Astrocyte (in vitro differentiated cells and primary cell): ENCODE results near the gene LDB1. TPM values are rescaled to one million over a fixed set of nuclear protein-coding genes. Genes with fewer than 3 reads are reported as not detected.

ENCODE experiments used
- DNase-seq: peaks from one replicate; pipeline ENCODE4 v3.0.0-alpha.2; 2010; ENCODE audit warnings: low read depth
- FAIRE-seq: peaks from 2 replicates; lab custom pipeline; 2011; peaks lifted over from hg19 to GRCh38; lab: Jason Lieb, UNC
- H2AFZ ChIP-seq: 2 replicates; pipeline ENCODE4 v1.6.0; 2012; ENCODE audit warnings: low read depth, low read length, inconsistent platforms
- H3K27ac ChIP-seq: 2 replicates; pipeline ENCODE4 v1.5.1; 2011; ENCODE audit warnings: low read depth, low read length, inconsistent platforms
- H3K27me3 ChIP-seq: 2 replicates; pipeline ENCODE4 v1.6.0; 2011; ENCODE audit warnings: low read length, inconsistent platforms; ENCODE audit not compliant: insufficient read depth
- H3K36me3 ChIP-seq: 2 replicates; pipeline ENCODE4 v1.5.1; 2011; ENCODE audit warnings: low read length, inconsistent platforms; ENCODE audit not compliant: insufficient read depth
- H3K4me1 ChIP-seq: 2 replicates; pipeline ENCODE4 v1.5.1; 2011; ENCODE audit warnings: low read length, inconsistent platforms; ENCODE audit not compliant: insufficient read depth
- H3K4me2 ChIP-seq: 2 replicates; pipeline ENCODE4 v1.6.0; 2012; ENCODE audit warnings: low read length, inconsistent platforms
- H3K4me3 ChIP-seq: 2 replicates; pipeline ENCODE4 v1.5.1; 2011; ENCODE audit warnings: low read depth, mild to moderate bottlenecking, low read length, inconsistent platforms; ENCODE audit not compliant: insufficient read depth
- H3K79me2 ChIP-seq: 2 replicates; pipeline ENCODE4 v1.6.0; 2012; ENCODE audit warnings: mild to moderate bottlenecking, low read length, inconsistent platforms; ENCODE audit not compliant: insufficient read depth
- H3K9ac ChIP-seq: 2 replicates; pipeline ENCODE4 v1.6.0; 2012; ENCODE audit warnings: mild to moderate bottlenecking, low read length, inconsistent platforms
- H3K9me3 ChIP-seq: 2 replicates; pipeline ENCODE4 v1.5.1; 2012; ENCODE audit warnings: low read depth, mild to moderate bottlenecking, low read length, inconsistent platforms; ENCODE audit not compliant: insufficient read depth
- H4K20me1 ChIP-seq: 2 replicates; pipeline ENCODE4 v1.6.0; 2012; ENCODE audit warnings: low read length, inconsistent platforms; ENCODE audit not compliant: insufficient read depth
- H3K27ac Mint-ChIP-seq: one replicate; pipeline ENCODE4 v1.8.0; 2021; ENCODE audit warnings: mild to moderate bottlenecking, mixed read lengths; ENCODE audit not compliant: unreplicated experiment
- H3K27me3 Mint-ChIP-seq: one replicate; pipeline ENCODE4 v1.8.0; 2021; ENCODE audit warnings: low read depth, mixed read lengths; ENCODE audit not compliant: unreplicated experiment
- H3K36me3 Mint-ChIP-seq: one replicate; pipeline ENCODE4 v1.8.0; 2021; ENCODE audit warnings: low read depth, mixed read lengths; ENCODE audit not compliant: unreplicated experiment
- H3K4me1 Mint-ChIP-seq: one replicate; pipeline ENCODE4 v1.8.0; 2021; ENCODE audit warnings: low read depth, mixed read lengths; ENCODE audit not compliant: unreplicated experiment
- H3K4me3 Mint-ChIP-seq: one replicate; pipeline ENCODE4 v1.8.0; 2021; ENCODE audit warnings: mild to moderate bottlenecking, moderate library complexity, mixed read lengths; ENCODE audit not compliant: unreplicated experiment
- H3K9me3 Mint-ChIP-seq: one replicate; pipeline ENCODE4 v1.8.0; 2021; ENCODE audit warnings: mild to moderate bottlenecking, mixed read lengths; ENCODE audit not compliant: unreplicated experiment
- CTCF ChIP-seq: IDR thresholded peaks from 2 replicates; pipeline ENCODE4 v1.5.1; 2011; ENCODE audit warnings: low read depth, mild to moderate bottlenecking, inconsistent platforms, low read length, moderate library complexity; ENCODE audit not compliant: insufficient read depth
- EZH2 ChIP-seq: IDR thresholded peaks from 2 replicates; pipeline ENCODE4 v1.6.1; 2012; ENCODE audit warnings: mild to moderate bottlenecking, low read length, inconsistent platforms; ENCODE audit not compliant: insufficient read depth
- total RNA-seq: library from RNA; stranded (reverse); gene quantifications from 2 replicates; pipeline ENCODE4 v1.2.1, GENCODE V29; 2021

LDB1 gene
- total RNA-seq, 1 donor from 2014 or later, result 134 TPM

- Mint-ChIP-seq H3K4me1 (peaks cover 27% of the 10 kb centered on the region), H3K4me3 (peak overlapping the region; percentile 99), H3K36me3 (peaks cover 7% of the 10 kb centered on the region), H3K27ac (peak overlapping the region; percentile 98), H3K9me3 (no peaks in the 10 kb centered on the region), H3K27me3 (no peaks in the 10 kb centered on the region)
- TF ChIP-seq EZH2 (no peak), CTCF (no peak)
- Histone ChIP-seq H3K27me3 (no peaks in the 10 kb centered on the region), H3K79me2 (peaks cover 58% of the 10 kb centered on the region), H3K9me3 (no peaks in the 10 kb centered on the region), H2AFZ (peak overlapping the region; percentile 42), H4K20me1 (peaks cover 50% of the 10 kb centered on the region), H3K27ac (peak overlapping the region; percentile 89), H3K4me1 (peaks cover 22% of the 10 kb centered on the region), H3K36me3 (peaks cover 12% of the 10 kb centered on the region), H3K9ac (peak overlapping the region; percentile 94), H3K4me2 (peak overlapping the region; percentile 94), H3K4me3 (peak overlapping the region; percentile 97)
- DNase-seq, result peak; percentile 54
- no peak for FAIRE-seq
These were observed 13.4 kb upstream of the LDB1 start for GRCh38 chr10:102133373-102134195.

- peak within 1 kb of the TSS; percentile 97 for H3K4me3 ChIP-seq
- Mint-ChIP-seq H3K27ac (peak within 1 kb of the TSS; percentile 98), H3K4me1 (peaks cover 33% of the 10 kb centered on the region), H3K4me3 (peak within 1 kb of the TSS; percentile 99), H3K36me3 (peaks cover 2% of the 10 kb centered on the region), H3K9me3 (no peaks in the 10 kb centered on the region), H3K27me3 (no peaks in the 10 kb centered on the region)
- H3K4me2 ChIP-seq, result peak within 1 kb of the TSS; percentile 94
- H3K27me3 ChIP-seq, result no peaks in the 10 kb centered on the region
- no peaks in the 10 kb centered on the region for H3K9me3 ChIP-seq
- TF ChIP-seq CTCF (peak; percentile 93), EZH2 (no peak)
- peak; percentile 98 for DNase-seq
- peak within 1 kb of the TSS; percentile 94 for H3K9ac ChIP-seq
- peak within 1 kb of the TSS; percentile 89 for H2AFZ ChIP-seq
- FAIRE-seq, result peak; percentile 32
- H4K20me1 ChIP-seq, result peaks cover 42% of the 10 kb centered on the region
- H3K27ac ChIP-seq, result peak within 1 kb of the TSS; percentile 89
- H3K36me3 ChIP-seq, result peaks cover 4% of the 10 kb centered on the region
- peaks cover 23% of the 10 kb centered on the region for H3K4me1 ChIP-seq
- H3K79me2 ChIP-seq, result peaks cover 50% of the 10 kb centered on the region
These were observed 12.6 kb upstream of the LDB1 start, which contains the start of gene PPRC1 for GRCh38 chr10:102132563-102133372. Gene PPRC1, plus strand, starts transcription at chr10:102133040. Its CDS starts 29 bp downstream, at chr10:102133069.
